Large intestine (tissue), 3 donors: ENCODE data around the gene CTR9. TPM values are rescaled to one million over a fixed set of nuclear protein-coding genes. Genes with fewer than 3 reads are reported as not detected.
"Not testable (repeated sequence)": the region's sequence is repeated elsewhere in the genome, so short reads cannot be mapped to it uniquely, and the experiment has no call there.

Experiments
- DNase-seq, 2 donors: peaks; one replicate each; pipeline versions ENCODE4 v3.0.0 to v3.0.0-alpha.2; 2013
- H3K27ac ChIP-seq: one replicate; pipeline ENCODE4 v1.5.1; 2013; ENCODE audit warnings: low read length
- H3K27me3 ChIP-seq: 2 replicates; pipeline ENCODE4 v1.6.1; 2013; ENCODE audit warnings: low read length; ENCODE audit not compliant: control insufficient read depth, insufficient read depth
- H3K36me3 ChIP-seq: 2 replicates; pipeline ENCODE4 v1.6.1; 2013; ENCODE audit warnings: low read length; ENCODE audit not compliant: control insufficient read depth, insufficient read depth
- H3K4me1 ChIP-seq: one replicate; pipeline ENCODE4 v1.6.1; 2013; ENCODE audit warnings: low read length; ENCODE audit not compliant: control insufficient read depth, insufficient read depth
- H3K4me3 ChIP-seq: one replicate; pipeline ENCODE4 v1.5.1; 2013; ENCODE audit warnings: low read length
- H3K9me3 ChIP-seq: one replicate; pipeline ENCODE4 v1.6.1; 2013; ENCODE audit warnings: mild to moderate bottlenecking, low read depth, low read length, moderate library complexity; ENCODE audit not compliant: control insufficient read depth
- WGBS: methylation state at CpG from one replicate; pipeline ENCODE4 v1.1.5; 2013; ENCODE audit warnings: low lambda C conversion rate; ENCODE audit not compliant: insufficient coverage; 5-methylcytosine and 5-hydroxymethylcytosine counted together
- polyA plus RNA-seq: library from polyadenylated mRNA; unstranded; fragments of 120-200 nt; gene quantifications from one replicate; pipeline ENCODE4 v1.2.1, GENCODE V29; 2013

CTR9 gene
- polyA plus RNA-seq, 1 donor: 40.0 TPM

GRCh38 chr11:10813945-10814344, 62.9 kb downstream of the CTR9 start:
- no peaks in the 10 kb centered on the region for H3K9me3 ChIP-seq
- no peaks in the 10 kb centered on the region for H3K27me3 ChIP-seq
- DNase-seq: no peak
- H3K4me1 ChIP-seq: peaks cover 3% of the 10 kb centered on the region
- no peak overlapping the region for H3K27ac ChIP-seq
- no peaks in the 10 kb centered on the region for H3K36me3 ChIP-seq
- no peak overlapping the region for H3K4me3 ChIP-seq

- Histone ChIP-seq H3K36me3 (no peaks in the 10 kb centered on the region), H3K27me3 (no peaks in the 10 kb centered on the region), H3K27ac (no peak overlapping the region), H3K4me3 (no peak overlapping the region), H3K9me3 (no peaks in the 10 kb centered on the region), H3K4me1 (no peaks in the 10 kb centered on the region)
- DNase-seq: no peak
- WGBS: no CpG with 5 or more reads among the region's 1 CpG
These were observed 67.5 kb downstream of the CTR9 start for GRCh38 chr11:10818594-10818993.

- not testable (repeated sequence) for H3K36me3 ChIP-seq, DNase-seq, H3K27me3 ChIP-seq, H3K27ac ChIP-seq, H3K9me3 ChIP-seq, H3K4me1 ChIP-seq, H3K4me3 ChIP-seq
- WGBS: no CpG with 5 or more reads among the region's 3 CpGs
These were observed 71.4 kb downstream of the CTR9 start for GRCh38 chr11:10822491-10822890.

- Histone ChIP-seq H3K27ac (no peak overlapping the region), H3K4me3 (no peak overlapping the region), H3K4me1 (no peaks in the 10 kb centered on the region), H3K36me3 (no peaks in the 10 kb centered on the region), H3K27me3 (no peaks in the 10 kb centered on the region), H3K9me3 (no peaks in the 10 kb centered on the region)
- WGBS: no CpG with 5 or more reads among the region's 2 CpGs
- DNase-seq: peak in 1 of 2 donors; percentile 30
These were observed 72.1 kb downstream of the CTR9 start for GRCh38 chr11:10823152-10823579.

- Histone ChIP-seq H3K4me1 (peaks cover 4% of the 10 kb centered on the region), H3K27ac (no peak overlapping the region), H3K4me3 (no peak overlapping the region), H3K9me3 (no peaks in the 10 kb centered on the region), H3K27me3 (no peaks in the 10 kb centered on the region), H3K36me3 (no peaks in the 10 kb centered on the region)
- no CpG with 5 or more reads among the region's 3 CpGs for WGBS
- DNase-seq: no peak
These were observed 73.8 kb downstream of the CTR9 start for GRCh38 chr11:10824888-10825287.

- DNase-seq: peak; percentile 21 to 71
- no peak overlapping the region for H3K4me3 ChIP-seq
- peaks cover 4% of the 10 kb centered on the region for H3K4me1 ChIP-seq
- no CpG with 5 or more reads among the region's 2 CpGs for WGBS
- no peaks in the 10 kb centered on the region for H3K9me3 ChIP-seq
- H3K27ac ChIP-seq: no peak overlapping the region
- H3K27me3 ChIP-seq: no peaks in the 10 kb centered on the region
- H3K36me3 ChIP-seq: no peaks in the 10 kb centered on the region
These were observed 77.4 kb downstream of the CTR9 start for GRCh38 chr11:10828402-10828801.

GRCh38 chr11:10829139-10829538, 78.1 kb downstream of the CTR9 start:
- 80% methylated on average over 1 of the region's 4 CpGs for WGBS

More at GRCh38 chr11:10829139-10829538, 78.1 kb downstream of the CTR9 start:
- Histone ChIP-seq H3K36me3 (no peaks in the 10 kb centered on the region), H3K27me3 (no peaks in the 10 kb centered on the region), H3K4me1 (peaks cover 4% of the 10 kb centered on the region), H3K4me3 (no peak overlapping the region), H3K9me3 (no peaks in the 10 kb centered on the region), H3K27ac (no peak overlapping the region)
- DNase-seq: no peak

Other genes starting within 250 kb of the CTR9 start
- 31.5 TPM for gene RNF141, start 210.1 kb upstream of the CTR9 start, polyA plus RNA-seq
- 49.3 TPM for gene LYVE1, start 182.6 kb upstream of the CTR9 start, polyA plus RNA-seq
- gene IRAG1, start 57.5 kb upstream of the CTR9 start, polyA plus RNA-seq: 13.1 TPM
- 475 TPM for gene EIF4G2, start 57.7 kb downstream of the CTR9 start, polyA plus RNA-seq
- gene ZBED5, start 106.8 kb downstream of the CTR9 start, polyA plus RNA-seq: 59.1 TPM